ENCODE results near the gene ATP1A1. TPM values are rescaled to one million over a fixed set of nuclear protein-coding genes. Genes with fewer than 3 reads are reported as not detected.

Gene ATP1A1
- total and polyA plus RNA-seq, 12 donors: 73.6 to 624 (median 203) TPM

DNA sequence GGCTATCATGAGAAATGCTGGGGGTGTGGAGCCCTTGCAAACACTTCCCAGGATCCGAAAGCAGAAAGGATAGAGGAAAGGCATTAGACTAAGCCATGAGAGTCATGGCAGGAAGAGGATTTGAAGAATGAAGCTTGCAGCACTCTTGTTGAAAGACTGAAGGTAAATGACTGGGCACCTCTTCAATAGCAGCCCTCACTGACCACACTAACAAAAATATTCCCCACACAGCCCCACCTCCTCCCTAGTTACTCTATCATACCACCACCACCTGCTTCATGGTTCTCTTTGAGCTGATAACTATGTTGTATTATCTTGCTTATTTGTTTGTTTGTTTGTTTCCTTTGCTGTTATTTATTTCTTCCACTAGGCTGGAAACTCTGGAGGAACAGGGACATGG is 13.2 kb upstream of the ATP1A1 start:
- intact Hi-C loops (cut with DNase I): loop anchor here (2.0 to 10.0 kb wide), 6 partner anchors 122 to 215 kb away; no protein-coding TSS in a partner anchor
- Histone ChIP-seq H3K4me1 (peaks cover 0 to 15% (median under 1%) of the 10 kb centered on the region in 9 donors), H3K36me3 (no peaks in the 10 kb centered on the region), H3K27me3 (no peaks in the 10 kb centered on the region), H3K27ac (no peak overlapping the region), H3K9me3 (no peaks in the 10 kb centered on the region), H3K4me3 (no peak overlapping the region)
- TF ChIP-seq, protein P1, sequence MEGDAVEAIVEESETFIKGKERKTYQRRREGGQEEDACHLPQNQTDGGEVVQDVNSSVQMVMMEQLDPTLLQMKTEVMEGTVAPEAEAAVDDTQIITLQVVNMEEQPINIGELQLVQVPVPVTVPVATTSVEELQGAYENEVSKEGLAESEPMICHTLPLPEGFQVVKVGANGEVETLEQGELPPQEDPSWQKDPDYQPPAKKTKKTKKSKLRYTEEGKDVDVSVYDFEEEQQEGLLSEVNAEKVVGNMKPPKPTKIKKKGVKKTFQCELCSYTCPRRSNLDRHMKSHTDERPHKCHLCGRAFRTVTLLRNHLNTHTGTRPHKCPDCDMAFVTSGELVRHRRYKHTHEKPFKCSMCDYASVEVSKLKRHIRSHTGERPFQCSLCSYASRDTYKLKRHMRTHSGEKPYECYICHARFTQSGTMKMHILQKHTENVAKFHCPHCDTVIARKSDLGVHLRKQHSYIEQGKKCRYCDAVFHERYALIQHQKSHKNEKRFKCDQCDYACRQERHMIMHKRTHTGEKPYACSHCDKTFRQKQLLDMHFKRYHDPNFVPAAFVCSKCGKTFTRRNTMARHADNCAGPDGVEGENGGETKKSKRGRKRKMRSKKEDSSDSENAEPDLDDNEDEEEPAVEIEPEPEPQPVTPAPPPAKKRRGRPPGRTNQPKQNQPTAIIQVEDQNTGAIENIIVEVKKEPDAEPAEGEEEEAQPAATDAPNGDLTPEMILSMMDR (IDR thresholded peaks at IDR 0.05): no peak
- ATAC-seq: no peak
- no peak for DNase-seq
- WGBS, 2 donors: 89 to 94% methylated on average over 1 of the region's 1 CpG

DNA sequence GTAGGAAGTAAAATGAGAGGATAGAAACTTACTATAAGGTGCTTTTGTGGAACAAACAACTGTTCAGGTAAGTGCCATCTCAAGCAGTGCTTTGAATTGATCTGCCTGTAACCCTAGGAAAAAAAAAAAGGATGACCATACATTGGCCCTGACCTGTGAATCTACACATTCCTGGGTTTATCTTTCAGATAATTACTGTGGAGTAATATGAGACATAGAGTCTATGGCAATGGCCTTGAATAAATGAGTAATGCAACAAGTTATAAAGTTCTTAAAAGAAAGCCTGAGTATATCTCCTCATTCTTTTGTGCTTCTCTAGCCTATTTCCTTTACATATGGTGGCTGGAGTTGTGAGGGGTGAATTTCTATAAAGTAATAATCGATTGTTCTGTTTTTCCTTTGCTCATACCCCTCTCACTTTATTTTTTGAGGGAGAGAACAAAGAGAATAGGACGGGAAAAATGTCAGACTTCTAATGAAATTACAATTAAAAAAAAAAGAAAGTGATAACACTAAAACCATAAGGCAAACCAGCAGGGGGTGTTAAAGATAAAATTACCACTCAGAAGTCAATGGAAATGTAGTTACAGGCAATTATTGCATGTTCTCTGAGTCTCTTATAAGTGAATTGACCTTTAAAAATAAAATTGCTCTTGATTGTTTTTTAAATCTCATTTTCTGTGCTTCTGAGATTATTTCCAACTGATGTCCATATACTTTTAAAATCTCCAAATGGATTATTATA is 12.4 kb upstream of the ATP1A1 start:
- no peak for ATAC-seq
- no peaks in the 10 kb centered on the region for H3K36me3 ChIP-seq
- H3K9me3 ChIP-seq: no peaks in the 10 kb centered on the region
- no peak overlapping the region for H3K4me3 ChIP-seq
- WGBS, 2 donors: 69 to 86% methylated on average over 2 of the region's 2 CpGs
- intact Hi-C loops (cut with DNase I): loop anchor here (2.0 to 10.0 kb wide), 5 partner anchors 122 to 206 kb away; no protein-coding TSS in a partner anchor
- no peak overlapping the region for H3K27ac ChIP-seq
- peaks cover under 1 to 15% (median 7%) of the 10 kb centered on the region in 9 donors for H3K4me1 ChIP-seq
- H3K27me3 ChIP-seq: no peaks in the 10 kb centered on the region
- TF ChIP-seq, protein P1 (IDR thresholded peaks at IDR 0.05): peak; percentile 8 to 62 (median 45)
- no peak for DNase-seq

DNA sequence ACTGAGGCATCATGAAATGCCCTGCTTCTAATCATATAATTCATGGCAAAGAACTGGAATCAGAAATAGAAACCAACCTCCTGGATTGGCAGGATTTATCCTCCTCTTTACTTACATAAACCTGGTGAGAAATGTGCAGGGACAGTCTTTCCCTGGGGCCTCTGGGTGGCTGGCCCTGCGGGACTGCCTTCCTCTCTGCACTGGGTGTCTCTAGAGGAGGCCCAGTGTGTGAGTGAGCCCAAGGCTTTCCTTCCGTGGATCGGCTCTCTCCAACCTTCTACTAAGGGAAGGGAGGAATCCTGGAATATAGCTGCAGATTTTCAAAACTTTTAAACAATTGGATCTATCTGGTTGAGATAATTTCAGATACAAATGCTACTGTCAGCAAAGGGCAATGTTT is 11.4 kb upstream of the ATP1A1 start:
- intact Hi-C loops (cut with DNase I): loop anchor here (2.0 to 10.0 kb wide), 5 partner anchors 121 to 207 kb away; no protein-coding TSS in a partner anchor
- 69 to 76% methylated on average over 3 of the region's 3 CpGs for WGBS, 2 donors
- peak in 3 of 8 donors; percentile 51 to 73 (median 63) for ATAC-seq

DNA sequence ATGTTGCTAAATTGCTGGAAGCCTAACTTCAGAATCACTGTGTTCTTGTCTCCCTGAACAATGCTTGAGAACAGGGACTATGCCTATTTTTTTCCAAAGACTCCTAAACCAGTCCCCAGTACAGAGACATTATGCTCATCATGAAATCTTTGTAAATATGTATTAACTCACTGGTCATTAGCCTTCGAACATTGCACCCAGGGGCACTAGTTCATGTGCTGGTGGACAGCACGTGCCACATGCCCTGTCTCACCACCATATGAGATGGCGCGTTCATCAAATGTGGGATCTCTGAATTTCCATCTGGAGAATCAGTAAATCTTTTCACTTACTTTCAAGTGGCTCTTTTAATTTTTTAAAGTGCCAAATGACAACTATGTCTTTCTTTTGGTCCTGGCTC is 11.0 kb upstream of the ATP1A1 start:
- no peaks in the 10 kb centered on the region for H3K9me3 ChIP-seq
- H3K27ac ChIP-seq: no peak overlapping the region
- no peak for DNase-seq
- no peaks in the 10 kb centered on the region for H3K27me3 ChIP-seq
- H3K4me1 ChIP-seq: peaks cover 3 to 18% (median 11%) of the 10 kb centered on the region in 9 donors
- TF ChIP-seq, protein P1 (IDR thresholded peaks at IDR 0.05): no peak
- H3K36me3 ChIP-seq: no peaks in the 10 kb centered on the region
- no peak for ATAC-seq
- intact Hi-C loops (cut with DNase I): loop anchor here in 7 of 10 donors (5.0 to 10.0 kb wide), 4 partner anchors 120 to 207 kb away; no protein-coding TSS in a partner anchor
- 91 to 95% methylated on average over 4 of the region's 4 CpGs for WGBS, 2 donors
- no peak overlapping the region for H3K4me3 ChIP-seq

More for the DNA sequence above, 11.4 kb upstream of the ATP1A1 start:
- Histone ChIP-seq H3K27me3 (no peaks in the 10 kb centered on the region), H3K4me1 (peaks cover 3 to 18% (median 11%) of the 10 kb centered on the region in 9 donors), H3K4me3 (no peak overlapping the region), H3K36me3 (no peaks in the 10 kb centered on the region), H3K9me3 (no peaks in the 10 kb centered on the region), H3K27ac (no peak overlapping the region)
- TF ChIP-seq, protein P1 (IDR thresholded peaks at IDR 0.05): no peak
- DNase-seq: no peak
